ENCODE results near the gene PRELID2. TPM values are rescaled to one million over a fixed set of nuclear protein-coding genes. Genes with fewer than 3 reads are reported as not detected.

Gene PRELID2
- polyA plus RNA-seq, 2 of the 4 experiments (the other 2 are of a cell fraction): 8.5 to 10.4 TPM

DNA sequence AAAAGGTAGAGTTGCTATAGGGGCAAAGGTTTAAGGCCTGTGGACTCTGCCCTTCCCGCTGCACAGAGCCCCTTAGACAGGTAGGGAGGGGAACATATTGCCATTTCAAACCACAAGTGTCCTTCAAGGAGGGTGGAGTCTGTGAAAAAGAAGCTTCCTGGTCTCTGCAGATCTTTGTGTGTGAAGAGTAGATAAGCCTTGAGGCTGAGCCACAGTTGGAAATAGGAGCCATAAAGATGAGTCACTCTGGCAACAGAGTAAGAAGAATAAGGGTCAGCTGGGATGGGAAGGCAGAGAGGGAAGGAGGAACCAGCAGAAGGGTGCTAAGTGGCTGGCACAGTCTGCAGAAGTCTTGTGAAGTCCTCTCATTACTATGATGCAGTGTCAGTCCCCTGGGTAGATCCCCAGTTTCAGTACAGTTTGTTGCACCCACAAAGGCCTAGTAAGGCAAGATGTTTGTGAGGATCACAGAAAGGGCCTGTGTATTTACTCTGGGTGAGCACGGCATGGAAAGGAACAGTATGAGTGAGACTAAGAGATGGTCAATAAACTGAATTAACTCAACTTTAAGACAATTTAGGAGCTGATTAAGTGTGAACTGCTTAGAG is 19.6 kb upstream of the PRELID2 start:
- H3K4me2 ChIP-seq: peak overlapping the region; percentile 44
- H3K9me3 ChIP-seq: no peaks in the 10 kb centered on the region
- 35% methylated on average over 2 of the region's 2 CpGs for WGBS (ENCODE audit: missing lambda C conversion rate)
- TF ChIP-seq, protein P1, sequence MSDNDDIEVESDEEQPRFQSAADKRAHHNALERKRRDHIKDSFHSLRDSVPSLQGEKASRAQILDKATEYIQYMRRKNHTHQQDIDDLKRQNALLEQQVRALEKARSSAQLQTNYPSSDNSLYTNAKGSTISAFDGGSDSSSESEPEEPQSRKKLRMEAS (IDR thresholded peaks at IDR 0.05): 0 out of 2 replicates have a peak, but pooled peaks have one; percentile 27
- TF ChIP-seq ZFP36 (IDR thresholded peaks at IDR 0.05; ENCODE audit: borderline replicate concordance, partially characterized antibody) (no peak), FOSL2 (IDR thresholded peaks at IDR 0.05) (no peak; the same call in 1 of the 2 replicates), FOSL2 (CRISPR knock-in tag; IDR thresholded peaks at IDR 0.05) (peak; percentile 70)
- TF ChIP-seq, protein P2, sequence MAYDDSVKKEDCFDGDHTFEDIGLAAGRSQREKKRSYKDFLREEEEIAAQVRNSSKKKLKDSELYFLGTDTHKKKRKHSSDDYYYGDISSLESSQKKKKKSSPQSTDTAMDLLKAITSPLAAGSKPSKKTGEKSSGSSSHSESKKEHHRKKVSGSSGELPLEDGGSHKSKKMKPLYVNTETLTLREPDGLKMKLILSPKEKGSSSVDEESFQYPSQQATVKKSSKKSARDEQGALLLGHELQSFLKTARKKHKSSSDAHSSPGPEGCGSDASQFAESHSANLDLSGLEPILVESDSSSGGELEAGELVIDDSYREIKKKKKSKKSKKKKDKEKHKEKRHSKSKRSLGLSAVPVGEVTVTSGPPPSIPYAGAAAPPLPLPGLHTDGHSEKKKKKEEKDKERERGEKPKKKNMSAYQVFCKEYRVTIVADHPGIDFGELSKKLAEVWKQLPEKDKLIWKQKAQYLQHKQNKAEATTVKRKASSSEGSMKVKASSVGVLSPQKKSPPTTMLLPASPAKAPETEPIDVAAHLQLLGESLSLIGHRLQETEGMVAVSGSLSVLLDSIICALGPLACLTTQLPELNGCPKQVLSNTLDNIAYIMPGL (CRISPR knock-in tag; IDR thresholded peaks at IDR 0.05; ENCODE audit: borderline replicate concordance): no peak
- ChIA-PET CTCF (interaction anchor here (1.2 to 2.5 kb wide), 7 partner anchors 12 to 194 kb away, joined by 3 to 9 read pairs (median 3); no protein-coding TSS in a partner anchor), POLR2A (interaction anchor here (1.8 kb wide), 1 partner anchor 20 kb away, joined by 5 read pairs; the partner anchor contains the start of gene PRELID2)
- peaks cover 15% of the 10 kb centered on the region for H3K4me1 ChIP-seq
- peak overlapping the region; percentile 34 to 74; a peak in 4 of 6 replicates for H3K27ac ChIP-seq
- peak; percentile 76 for FAIRE-seq
- peak; percentile 84 to 97 for ATAC-seq
- peak; percentile 42 to 70 for DNase-seq (ENCODE audit: low read depth in 1 of 2, low spot score in 1 of 2)
- no peak overlapping the region for H3K4me3 ChIP-seq

DNA sequence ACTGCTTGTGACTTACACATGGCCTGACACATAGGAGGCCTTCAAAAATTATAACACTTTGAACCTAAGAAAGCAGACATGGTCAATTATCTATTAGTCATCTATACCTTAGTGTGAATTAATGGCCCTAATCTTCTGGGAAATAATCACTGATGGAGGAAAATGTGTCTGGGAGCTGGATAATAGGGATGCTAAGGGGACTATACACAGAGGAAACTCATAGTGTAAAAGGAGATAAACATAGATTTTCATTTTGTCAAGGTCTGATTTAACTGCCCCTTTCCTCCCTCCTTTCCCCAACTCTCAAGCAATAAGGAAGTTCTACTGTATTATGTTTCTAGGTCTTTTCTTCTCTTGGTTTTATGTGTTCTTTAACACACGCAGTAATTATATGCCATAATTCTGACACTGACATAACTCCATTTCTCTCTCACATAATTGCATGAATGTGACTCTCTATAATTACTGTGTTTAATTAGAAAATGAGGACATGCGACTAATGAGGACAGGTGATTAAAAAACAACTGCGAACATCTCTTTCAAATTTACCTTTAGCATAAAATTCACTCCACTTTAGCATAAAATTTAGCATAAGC is 18.7 kb upstream of the PRELID2 start:
- TF ChIP-seq, protein P1 (IDR thresholded peaks at IDR 0.05): no peak
- no peak for TF ChIP-seq CHD2 (IDR thresholded peaks at IDR 0.05; ENCODE audit: low read length, partially characterized antibody)
- TF ChIP-seq, protein P3, sequence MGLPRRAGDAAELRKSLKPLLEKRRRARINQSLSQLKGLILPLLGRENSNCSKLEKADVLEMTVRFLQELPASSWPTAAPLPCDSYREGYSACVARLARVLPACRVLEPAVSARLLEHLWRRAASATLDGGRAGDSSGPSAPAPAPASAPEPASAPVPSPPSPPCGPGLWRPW (IDR thresholded peaks at IDR 0.05): no peak
- TF ChIP-seq POLR2A (IDR thresholded peaks at IDR 0.05; ENCODE audit: low read length): no peak
- TF ChIP-seq MYC (IDR thresholded peaks at IDR 0.05; ENCODE audit: borderline replicate concordance, low read length): no peak
- no peak for TF ChIP-seq MAZ (IDR thresholded peaks at IDR 0.05; ENCODE audit: borderline replicate concordance, low read depth, low read length)
- TF ChIP-seq FOSL2 (IDR thresholded peaks at IDR 0.05): no peak
- no peak for TF ChIP-seq FOSL2 (CRISPR knock-in tag; IDR thresholded peaks at IDR 0.05)
- TF ChIP-seq JUN (IDR thresholded peaks at IDR 0.05): no peak
- TF ChIP-seq KDM5A (IDR thresholded peaks at IDR 0.05): no peak
- TF ChIP-seq, protein P4, sequence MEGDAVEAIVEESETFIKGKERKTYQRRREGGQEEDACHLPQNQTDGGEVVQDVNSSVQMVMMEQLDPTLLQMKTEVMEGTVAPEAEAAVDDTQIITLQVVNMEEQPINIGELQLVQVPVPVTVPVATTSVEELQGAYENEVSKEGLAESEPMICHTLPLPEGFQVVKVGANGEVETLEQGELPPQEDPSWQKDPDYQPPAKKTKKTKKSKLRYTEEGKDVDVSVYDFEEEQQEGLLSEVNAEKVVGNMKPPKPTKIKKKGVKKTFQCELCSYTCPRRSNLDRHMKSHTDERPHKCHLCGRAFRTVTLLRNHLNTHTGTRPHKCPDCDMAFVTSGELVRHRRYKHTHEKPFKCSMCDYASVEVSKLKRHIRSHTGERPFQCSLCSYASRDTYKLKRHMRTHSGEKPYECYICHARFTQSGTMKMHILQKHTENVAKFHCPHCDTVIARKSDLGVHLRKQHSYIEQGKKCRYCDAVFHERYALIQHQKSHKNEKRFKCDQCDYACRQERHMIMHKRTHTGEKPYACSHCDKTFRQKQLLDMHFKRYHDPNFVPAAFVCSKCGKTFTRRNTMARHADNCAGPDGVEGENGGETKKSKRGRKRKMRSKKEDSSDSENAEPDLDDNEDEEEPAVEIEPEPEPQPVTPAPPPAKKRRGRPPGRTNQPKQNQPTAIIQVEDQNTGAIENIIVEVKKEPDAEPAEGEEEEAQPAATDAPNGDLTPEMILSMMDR (IDR thresholded peaks at IDR 0.05): no peak
- no peak for TF ChIP-seq ZSCAN20 (CRISPR knock-in tag; IDR thresholded peaks at IDR 0.05)
- CTCF ChIA-PET: interaction anchor here (1.0 to 2.5 kb wide), 4 partner anchors 27 to 173 kb away, joined by 3 to 9 read pairs (median 3); no protein-coding TSS in a partner anchor

DNA sequence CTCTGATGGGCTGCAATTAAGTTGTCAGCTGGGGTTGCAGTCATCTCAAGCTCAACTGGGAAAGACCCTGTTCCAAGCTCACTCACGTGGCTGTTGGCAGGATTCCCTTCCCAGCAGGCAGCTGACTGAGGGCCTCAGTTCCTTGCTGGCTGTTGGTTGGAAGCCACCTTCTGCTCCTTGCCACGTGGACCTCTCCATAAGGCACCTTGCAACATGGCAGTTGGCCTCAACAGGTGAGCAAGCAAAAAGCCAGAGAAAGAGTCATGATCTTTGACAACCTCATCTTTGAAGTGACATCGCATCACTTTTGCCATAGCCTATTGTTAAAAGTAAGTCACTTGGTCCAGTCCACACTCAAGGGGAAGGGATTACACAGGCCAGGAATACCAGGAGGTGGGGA is 17.8 kb upstream of the PRELID2 start:
- no peaks in the 10 kb centered on the region for H3K9me3 ChIP-seq
- DNase-seq (ENCODE audit: low read depth in 1 of 2, low spot score in 1 of 2) (no peak), FAIRE-seq (no peak), ATAC-seq (no peak)
- H3K4me3 ChIP-seq: no peak overlapping the region
- 57% methylated on average over 3 of the region's 3 CpGs for WGBS (ENCODE audit: missing lambda C conversion rate)
- H3K4me2 ChIP-seq: no peak overlapping the region
- ChIA-PET POLR2A (no interaction called here), CTCF (interaction anchor here (1.0 to 1.2 kb wide), 2 partner anchors 17 to 26 kb away, joined by 3 read pairs; no protein-coding TSS in a partner anchor)
- no peak overlapping the region for H3K27ac ChIP-seq
- peaks cover 18% of the 10 kb centered on the region for H3K4me1 ChIP-seq
- TF ChIP-seq NFE2L2 (conservative IDR thresholded peaks at IDR 0.05; ENCODE audit: low read length) (no peak), JUNB (IDR thresholded peaks at IDR 0.05) (no peak), EP300 (IDR thresholded peaks at IDR 0.05) (no peak), ZFP36 (IDR thresholded peaks at IDR 0.05; ENCODE audit: borderline replicate concordance, partially characterized antibody) (no peak), ZNF302 (CRISPR knock-in tag; IDR thresholded peaks at IDR 0.05) (no peak), HOXA7 (CRISPR knock-in tag; IDR thresholded peaks at IDR 0.05) (no peak), TFCP2L1 (CRISPR knock-in tag; IDR thresholded peaks at IDR 0.05) (no peak), SREBF2 (IDR thresholded peaks at IDR 0.05) (no peak)
- TF ChIP-seq, protein P5, sequence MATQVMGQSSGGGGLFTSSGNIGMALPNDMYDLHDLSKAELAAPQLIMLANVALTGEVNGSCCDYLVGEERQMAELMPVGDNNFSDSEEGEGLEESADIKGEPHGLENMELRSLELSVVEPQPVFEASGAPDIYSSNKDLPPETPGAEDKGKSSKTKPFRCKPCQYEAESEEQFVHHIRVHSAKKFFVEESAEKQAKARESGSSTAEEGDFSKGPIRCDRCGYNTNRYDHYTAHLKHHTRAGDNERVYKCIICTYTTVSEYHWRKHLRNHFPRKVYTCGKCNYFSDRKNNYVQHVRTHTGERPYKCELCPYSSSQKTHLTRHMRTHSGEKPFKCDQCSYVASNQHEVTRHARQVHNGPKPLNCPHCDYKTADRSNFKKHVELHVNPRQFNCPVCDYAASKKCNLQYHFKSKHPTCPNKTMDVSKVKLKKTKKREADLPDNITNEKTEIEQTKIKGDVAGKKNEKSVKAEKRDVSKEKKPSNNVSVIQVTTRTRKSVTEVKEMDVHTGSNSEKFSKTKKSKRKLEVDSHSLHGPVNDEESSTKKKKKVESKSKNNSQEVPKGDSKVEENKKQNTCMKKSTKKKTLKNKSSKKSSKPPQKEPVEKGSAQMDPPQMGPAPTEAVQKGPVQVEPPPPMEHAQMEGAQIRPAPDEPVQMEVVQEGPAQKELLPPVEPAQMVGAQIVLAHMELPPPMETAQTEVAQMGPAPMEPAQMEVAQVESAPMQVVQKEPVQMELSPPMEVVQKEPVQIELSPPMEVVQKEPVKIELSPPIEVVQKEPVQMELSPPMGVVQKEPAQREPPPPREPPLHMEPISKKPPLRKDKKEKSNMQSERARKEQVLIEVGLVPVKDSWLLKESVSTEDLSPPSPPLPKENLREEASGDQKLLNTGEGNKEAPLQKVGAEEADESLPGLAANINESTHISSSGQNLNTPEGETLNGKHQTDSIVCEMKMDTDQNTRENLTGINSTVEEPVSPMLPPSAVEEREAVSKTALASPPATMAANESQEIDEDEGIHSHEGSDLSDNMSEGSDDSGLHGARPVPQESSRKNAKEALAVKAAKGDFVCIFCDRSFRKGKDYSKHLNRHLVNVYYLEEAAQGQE (IDR thresholded peaks at IDR 0.05): no peak
- TF ChIP-seq, protein P6, sequence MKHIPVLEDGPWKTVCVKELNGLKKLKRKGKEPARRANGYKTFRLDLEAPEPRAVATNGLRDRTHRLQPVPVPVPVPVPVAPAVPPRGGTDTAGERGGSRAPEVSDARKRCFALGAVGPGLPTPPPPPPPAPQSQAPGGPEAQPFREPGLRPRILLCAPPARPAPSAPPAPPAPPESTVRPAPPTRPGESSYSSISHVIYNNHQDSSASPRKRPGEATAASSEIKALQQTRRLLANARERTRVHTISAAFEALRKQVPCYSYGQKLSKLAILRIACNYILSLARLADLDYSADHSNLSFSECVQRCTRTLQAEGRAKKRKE (CRISPR knock-in tag; IDR thresholded peaks at IDR 0.05; ENCODE audit: low read depth): no peak

More for the DNA sequence above, 18.7 kb upstream of the PRELID2 start:
- no peak overlapping the region for H3K4me3 ChIP-seq
- peaks cover 18% of the 10 kb centered on the region for H3K4me1 ChIP-seq
- FAIRE-seq: no peak
- POLR2A ChIA-PET: interaction anchor here (1.8 kb wide), 1 partner anchor 19 kb away, joined by 5 read pairs; the partner anchor contains the start of gene PRELID2
- H3K9me3 ChIP-seq: no peaks in the 10 kb centered on the region
- no peak for ATAC-seq
- WGBS (ENCODE audit: missing lambda C conversion rate): 93% methylated on average over 3 of the region's 3 CpGs
- no peak overlapping the region; the same call in 2 of the 3 replicates for H3K4me2 ChIP-seq
- no peak for DNase-seq (ENCODE audit: low read depth in 1 of 2, low spot score in 1 of 2)
- no peak overlapping the region for H3K27ac ChIP-seq

Measured in A549 (cell line).